ENCODE data around the gene TPRN. TPM values are rescaled to one million over a fixed set of nuclear protein-coding genes. Genes with fewer than 3 reads are reported as not detected.

TPRN gene
- total and polyA plus RNA-seq, 9 of the 15 experiments (the other 6 are each of a cell fraction or from before 2014, with no cell fraction given), result 0.31 to 31.9 (median 4.4) TPM

GRCh38 chr9:137219757-137220316, 19.3 kb upstream of the TPRN start:
- H3K4me3 ChIP-seq, result no peak overlapping the region
- H3K79me2 ChIP-seq (ENCODE audit: control insufficient read depth, insufficient read depth, low read length), result peaks cover 18% of the 10 kb centered on the region; the same call in 2 of the 3 replicates
- BruUV-seq (replicated peaks), result no TSS peak
- H3K27ac ChIP-seq (ENCODE audit: extremely low read depth, low read depth, low read length), result 0 out of 3 replicates have a peak overlapping the region, but pooled peaks have one; percentile 11
- no peak overlapping the region for H2AFZ ChIP-seq (ENCODE audit: low read depth, low read length)
- H3K9me1 ChIP-seq (ENCODE audit: control insufficient read depth, insufficient read depth, low read length), result no peaks in the 10 kb centered on the region
- peaks cover 22% of the 10 kb centered on the region; the same call in 1 of the 3 replicates for H3K36me3 ChIP-seq (ENCODE audit: control insufficient read depth, insufficient read depth, low read length)
- ATAC-seq (no peak), FAIRE-seq (no peak), DNase-seq (ENCODE audit: extremely low read depth in 1 of 4, low spot score in 3 of 4) (no peak)
- intact Hi-C loops (cut with micrococcal nuclease) (loop anchor here (2.0 kb wide), 1 partner anchor 19 kb away; the partner anchor contains the start of gene TPRN), in situ Hi-C loops (cut with MboI) (no loop called here)
- ChIA-PET POLR2A (interaction anchor here (1.4 to 2.1 kb wide), 3 partner anchors 21 to 31 kb away, joined by 3 to 5 read pairs (median 5); partner anchors contain the start of genes ANAPC2, SSNA1 and TUBB4B), CTCF (ENCODE audit: low intra/inter-chr PET ratio) (no interaction called here)
- H3K4me2 ChIP-seq (ENCODE audit: insufficient read depth, low read length), result no peak overlapping the region
- no peak for TF ChIP-seq RB1 (IDR thresholded peaks at IDR 0.05; ENCODE audit: low read depth)
- TF ChIP-seq HMGXB4 (CRISPR knock-in tag; IDR thresholded peaks at IDR 0.05), result peak; percentile 49; the same call in 1 of the 2 replicates
- no peak for TF ChIP-seq ZNF354B (CRISPR knock-in tag; IDR thresholded peaks at IDR 0.05)
- no peak for TF ChIP-seq ZFP1 (CRISPR knock-in tag; IDR thresholded peaks at IDR 0.05)
- peak; percentile 6 for TF ChIP-seq RBM22 (IDR thresholded peaks at IDR 0.05; ENCODE audit: low read depth, low read length, poor library complexity, severe bottlenecking)
- 0 out of 2 replicates have a peak, but pooled peaks have one; percentile 49 for TF ChIP-seq ZNF124 (CRISPR knock-in tag; IDR thresholded peaks at IDR 0.05)
- no peak for TF ChIP-seq ZNF561 (CRISPR knock-in tag; conservative IDR thresholded peaks at IDR 0.05)
- WGBS (ENCODE audit: insufficient coverage, low coverage, missing lambda C conversion rate), result 99% methylated on average over 7 of the region's 10 CpGs
- H3K9ac ChIP-seq (ENCODE audit: insufficient read depth in 1 of 2, low read depth in 2 of 2, low read length in 2 of 2), result peak overlapping the region in 1 of 2 experiments; percentile 77; a peak in 2 of 4 replicates
- no peaks in the 10 kb centered on the region for H3K9me3 ChIP-seq (replicated peaks; ENCODE audit: control insufficient read depth, insufficient read depth, low read depth, low read length)
- H3K4me1 ChIP-seq (replicated peaks in 1 of 2; ENCODE audit: control insufficient read depth in 2 of 2, insufficient read depth in 2 of 2, low read length in 2 of 2), result peaks cover 34 to 89% of the 10 kb centered on the region in 2 experiments
- no peaks in the 10 kb centered on the region for H3K27me3 ChIP-seq (ENCODE audit: control insufficient read depth in 2 of 2, insufficient read depth in 2 of 2, low read length in 2 of 2)
- H4K20me1 ChIP-seq (replicated peaks; ENCODE audit: control insufficient read depth, insufficient read depth, low read length), result no peaks in the 10 kb centered on the region
